GM23338 (cell line): Measurements from ENCODE around the gene SETBP1. TPM values are rescaled to one million over a fixed set of nuclear protein-coding genes. Genes with fewer than 3 reads are reported as not detected.

ENCODE experiments used
- ATAC-seq: fragments of 200-7000 bp; cut with Tn5 transposase; 3 replicates; pipeline ENCODE4 v1.9.1; 2020
- DNase-seq: peaks from one replicate; pipeline ENCODE4 v3.0.0-alpha.2; 2015; ENCODE audit warnings: low spot score
- H2AFZ ChIP-seq: fragments of 200-600 bp; sonication (generic); 2 replicates; pipeline ENCODE4 v1.8.0; 2016; ENCODE audit warnings: antibody characterized with exemption, mild to moderate bottlenecking, moderate library complexity
- H3F3A ChIP-seq: fragments of 200-600 bp; sonication (generic); replicated peaks from 2 replicates; pipeline ENCODE4 v1.8.0; 2017; ENCODE audit warnings: antibody characterized with exemption, mixed run types, low read depth
- H3K27ac ChIP-seq: fragments of 200-600 bp; sonication (generic); 2 replicates; pipeline ENCODE4 v1.6.1; 2016; ENCODE audit warnings: low read depth
- H3K27me3 ChIP-seq: fragments of 200-600 bp; sonication (generic); 2 replicates; pipeline ENCODE4 v1.8.0; 2016; ENCODE audit warnings: mild to moderate bottlenecking, mixed run types, moderate library complexity; ENCODE audit not compliant: insufficient read depth
- H3K36me3 ChIP-seq: fragments of 200-600 bp; sonication (generic); 2 replicates; pipeline ENCODE4 v1.8.0; 2016; ENCODE audit warnings: mild to moderate bottlenecking; ENCODE audit not compliant: insufficient read depth
- H3K4me1 ChIP-seq: fragments of 200-600 bp; sonication (generic); 2 replicates; pipeline ENCODE4 v1.8.0; 2016; ENCODE audit warnings: mild to moderate bottlenecking, moderate library complexity; ENCODE audit not compliant: insufficient read depth
- H3K4me2 ChIP-seq: fragments of 200-600 bp; sonication (generic); 2 replicates; pipeline ENCODE4 v1.7.1; 2017; ENCODE audit warnings: mixed run types
- H3K4me3 ChIP-seq: fragments of 200-600 bp; sonication (generic); 2 replicates; pipeline ENCODE4 v1.6.1; 2016; ENCODE audit warnings: mixed run types
- H3K79me2 ChIP-seq: fragments of 200-600 bp; sonication (generic); replicated peaks from 2 replicates; pipeline ENCODE4 v1.8.0; 2017; ENCODE audit warnings: mild to moderate bottlenecking; ENCODE audit not compliant: insufficient read depth
- H3K9me2 ChIP-seq: fragments of 200-600 bp; sonication (generic); 2 replicates; pipeline ENCODE4 v1.8.0; 2017; ENCODE audit not compliant: insufficient read depth
- H4K20me1 ChIP-seq: fragments of 200-600 bp; sonication (generic); replicated peaks from 2 replicates; pipeline ENCODE4 v1.8.0; 2017; ENCODE audit warnings: mild to moderate bottlenecking; ENCODE audit not compliant: insufficient read depth
- H3K27ac Mint-ChIP-seq: 2 replicates; pipeline ENCODE4 v1.8.0; 2020; ENCODE audit warnings: inconsistent platforms, mild to moderate bottlenecking, moderate library complexity, mixed read lengths
- H3K27me3 Mint-ChIP-seq: 3 replicates; pipeline ENCODE4 v1.8.0; 2022; ENCODE audit warnings: low read depth, mild to moderate bottlenecking, moderate library complexity, mixed read lengths, inconsistent platforms; ENCODE audit not compliant: insufficient read depth, poor library complexity
- H3K36me3 Mint-ChIP-seq: 3 replicates; pipeline ENCODE4 v1.8.0; 2021; ENCODE audit warnings: low read depth, mild to moderate bottlenecking, inconsistent platforms, moderate library complexity, mixed read lengths
- H3K4me1 Mint-ChIP-seq: 3 replicates; pipeline ENCODE4 v1.8.0; 2020; ENCODE audit warnings: mild to moderate bottlenecking, inconsistent platforms, mixed read lengths
- H3K4me3 Mint-ChIP-seq: 3 replicates; pipeline ENCODE4 v1.8.0; 2021; ENCODE audit warnings: moderate library complexity, mild to moderate bottlenecking, inconsistent platforms, mixed read lengths
- H3K9me3 Mint-ChIP-seq: 3 replicates; pipeline ENCODE4 v1.8.0; 2020; ENCODE audit warnings: moderate library complexity, mild to moderate bottlenecking, inconsistent platforms, mixed read lengths
- CTCF ChIP-seq, 2 experiments: fragments of 200-600 bp in 1 of 2; sonication (generic) in 1 of 2; conservative IDR thresholded peaks; 2 replicates each; pipeline versions ENCODE4 v1.5.1 to v1.6.1; 2016 to 2017; ENCODE audit warnings: antibody characterized with exemption in 2 of 2, low read depth in 2 of 2, mild to moderate bottlenecking in 2 of 2, moderate library complexity in 1 of 2
- EZH2 ChIP-seq: fragments of 200-600 bp; sonication (generic); IDR thresholded peaks from one replicate; pipeline ENCODE4 v1.8.0; 2017; ENCODE audit warnings: antibody characterized with exemption, mild to moderate bottlenecking, low read depth; ENCODE audit not compliant: unreplicated experiment
- EZH2phosphoT487 ChIP-seq: fragments of 200-600 bp; sonication (generic); IDR thresholded peaks from one replicate; pipeline ENCODE4 v1.8.1; 2018; ENCODE audit warnings: antibody characterized with exemption; ENCODE audit not compliant: unreplicated experiment
- JUNB ChIP-seq: IDR thresholded peaks from one replicate; pipeline ENCODE4 v1.6.1; 2016; ENCODE audit warnings: antibody characterized with exemption; ENCODE audit not compliant: unreplicated experiment
- NANOG ChIP-seq: IDR thresholded peaks from 2 replicates; pipeline ENCODE4 v1.6.1; 2016; ENCODE audit warnings: antibody characterized with exemption, borderline replicate concordance
- POLR2AphosphoS5 ChIP-seq: IDR thresholded peaks from 2 replicates; pipeline ENCODE4 v1.6.1; 2016; ENCODE audit warnings: antibody characterized with exemption, low read depth
- REST ChIP-seq: IDR thresholded peaks from one replicate; pipeline ENCODE4 v1.6.1; 2018; ENCODE audit warnings: antibody characterized with exemption; ENCODE audit not compliant: unreplicated experiment
- ZNF331 ChIP-seq: fragments of 250-450 bp; sonication (Bioruptor Pico); IDR thresholded peaks from 2 replicates; pipeline ENCODE4 v1.5.0; 2020; ENCODE audit warnings: low read depth, mild to moderate bottlenecking, moderate library complexity
- polyA plus RNA-seq: library from polyadenylated mRNA; unstranded; fragments of >200 nt; fragmentation: Nextera tagmentation; extraction: Ambion mirVana; gene quantifications from 2 replicates; pipeline ENCODE4 v1.2.1, GENCODE V29; 2016
- total RNA-seq: library from RNA; depleted of rRNA; stranded (reverse); fragments of >200 nt; shearing (Covaris generic); gene quantifications from 2 replicates; pipeline ENCODE4 v1.2.3, GENCODE V29; 2014
- TF ChIP-seq, protein P1 (sequence below): IDR thresholded peaks from 2 replicates; pipeline ENCODE4 v1.6.1; 2016; ENCODE audit warnings: antibody characterized with exemption
- TF ChIP-seq, protein P2 (sequence below): fragments of 250-450 bp; sonication (Bioruptor Pico); IDR thresholded peaks from 2 replicates; pipeline ENCODE4 v1.5.0; 2020; ENCODE audit warnings: mild to moderate bottlenecking, moderate library complexity

The SETBP1 gene
- total and polyA plus RNA-seq, 2 experiments from 2014 or later, result 1.6 to 5.5 TPM

- H3K27me3 Mint-ChIP-seq, result peaks cover 4% of the 10 kb centered on the region
- peaks cover 27% of the 10 kb centered on the region for H3K4me1 ChIP-seq
- 0 out of 3 replicates have a peak, but pooled peaks cover 5% of the 10 kb centered on the region for H3K36me3 Mint-ChIP-seq
- TF ChIP-seq NANOG (no peak), EZH2 (no peak), ZNF331 (CRISPR knock-in tag) (no peak), JUNB (no peak), POLR2AphosphoS5 (no peak), CTCF (conservative IDR thresholded peaks at IDR 0.05; ENCODE audit: low read depth in 2 of 2) (no peak), EZH2phosphoT487 (no peak), REST (no peak)
- TF ChIP-seq, protein P1, sequence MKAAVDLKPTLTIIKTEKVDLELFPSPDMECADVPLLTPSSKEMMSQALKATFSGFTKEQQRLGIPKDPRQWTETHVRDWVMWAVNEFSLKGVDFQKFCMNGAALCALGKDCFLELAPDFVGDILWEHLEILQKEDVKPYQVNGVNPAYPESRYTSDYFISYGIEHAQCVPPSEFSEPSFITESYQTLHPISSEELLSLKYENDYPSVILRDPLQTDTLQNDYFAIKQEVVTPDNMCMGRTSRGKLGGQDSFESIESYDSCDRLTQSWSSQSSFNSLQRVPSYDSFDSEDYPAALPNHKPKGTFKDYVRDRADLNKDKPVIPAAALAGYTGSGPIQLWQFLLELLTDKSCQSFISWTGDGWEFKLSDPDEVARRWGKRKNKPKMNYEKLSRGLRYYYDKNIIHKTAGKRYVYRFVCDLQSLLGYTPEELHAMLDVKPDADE, result no peak
- TF ChIP-seq, protein P2, sequence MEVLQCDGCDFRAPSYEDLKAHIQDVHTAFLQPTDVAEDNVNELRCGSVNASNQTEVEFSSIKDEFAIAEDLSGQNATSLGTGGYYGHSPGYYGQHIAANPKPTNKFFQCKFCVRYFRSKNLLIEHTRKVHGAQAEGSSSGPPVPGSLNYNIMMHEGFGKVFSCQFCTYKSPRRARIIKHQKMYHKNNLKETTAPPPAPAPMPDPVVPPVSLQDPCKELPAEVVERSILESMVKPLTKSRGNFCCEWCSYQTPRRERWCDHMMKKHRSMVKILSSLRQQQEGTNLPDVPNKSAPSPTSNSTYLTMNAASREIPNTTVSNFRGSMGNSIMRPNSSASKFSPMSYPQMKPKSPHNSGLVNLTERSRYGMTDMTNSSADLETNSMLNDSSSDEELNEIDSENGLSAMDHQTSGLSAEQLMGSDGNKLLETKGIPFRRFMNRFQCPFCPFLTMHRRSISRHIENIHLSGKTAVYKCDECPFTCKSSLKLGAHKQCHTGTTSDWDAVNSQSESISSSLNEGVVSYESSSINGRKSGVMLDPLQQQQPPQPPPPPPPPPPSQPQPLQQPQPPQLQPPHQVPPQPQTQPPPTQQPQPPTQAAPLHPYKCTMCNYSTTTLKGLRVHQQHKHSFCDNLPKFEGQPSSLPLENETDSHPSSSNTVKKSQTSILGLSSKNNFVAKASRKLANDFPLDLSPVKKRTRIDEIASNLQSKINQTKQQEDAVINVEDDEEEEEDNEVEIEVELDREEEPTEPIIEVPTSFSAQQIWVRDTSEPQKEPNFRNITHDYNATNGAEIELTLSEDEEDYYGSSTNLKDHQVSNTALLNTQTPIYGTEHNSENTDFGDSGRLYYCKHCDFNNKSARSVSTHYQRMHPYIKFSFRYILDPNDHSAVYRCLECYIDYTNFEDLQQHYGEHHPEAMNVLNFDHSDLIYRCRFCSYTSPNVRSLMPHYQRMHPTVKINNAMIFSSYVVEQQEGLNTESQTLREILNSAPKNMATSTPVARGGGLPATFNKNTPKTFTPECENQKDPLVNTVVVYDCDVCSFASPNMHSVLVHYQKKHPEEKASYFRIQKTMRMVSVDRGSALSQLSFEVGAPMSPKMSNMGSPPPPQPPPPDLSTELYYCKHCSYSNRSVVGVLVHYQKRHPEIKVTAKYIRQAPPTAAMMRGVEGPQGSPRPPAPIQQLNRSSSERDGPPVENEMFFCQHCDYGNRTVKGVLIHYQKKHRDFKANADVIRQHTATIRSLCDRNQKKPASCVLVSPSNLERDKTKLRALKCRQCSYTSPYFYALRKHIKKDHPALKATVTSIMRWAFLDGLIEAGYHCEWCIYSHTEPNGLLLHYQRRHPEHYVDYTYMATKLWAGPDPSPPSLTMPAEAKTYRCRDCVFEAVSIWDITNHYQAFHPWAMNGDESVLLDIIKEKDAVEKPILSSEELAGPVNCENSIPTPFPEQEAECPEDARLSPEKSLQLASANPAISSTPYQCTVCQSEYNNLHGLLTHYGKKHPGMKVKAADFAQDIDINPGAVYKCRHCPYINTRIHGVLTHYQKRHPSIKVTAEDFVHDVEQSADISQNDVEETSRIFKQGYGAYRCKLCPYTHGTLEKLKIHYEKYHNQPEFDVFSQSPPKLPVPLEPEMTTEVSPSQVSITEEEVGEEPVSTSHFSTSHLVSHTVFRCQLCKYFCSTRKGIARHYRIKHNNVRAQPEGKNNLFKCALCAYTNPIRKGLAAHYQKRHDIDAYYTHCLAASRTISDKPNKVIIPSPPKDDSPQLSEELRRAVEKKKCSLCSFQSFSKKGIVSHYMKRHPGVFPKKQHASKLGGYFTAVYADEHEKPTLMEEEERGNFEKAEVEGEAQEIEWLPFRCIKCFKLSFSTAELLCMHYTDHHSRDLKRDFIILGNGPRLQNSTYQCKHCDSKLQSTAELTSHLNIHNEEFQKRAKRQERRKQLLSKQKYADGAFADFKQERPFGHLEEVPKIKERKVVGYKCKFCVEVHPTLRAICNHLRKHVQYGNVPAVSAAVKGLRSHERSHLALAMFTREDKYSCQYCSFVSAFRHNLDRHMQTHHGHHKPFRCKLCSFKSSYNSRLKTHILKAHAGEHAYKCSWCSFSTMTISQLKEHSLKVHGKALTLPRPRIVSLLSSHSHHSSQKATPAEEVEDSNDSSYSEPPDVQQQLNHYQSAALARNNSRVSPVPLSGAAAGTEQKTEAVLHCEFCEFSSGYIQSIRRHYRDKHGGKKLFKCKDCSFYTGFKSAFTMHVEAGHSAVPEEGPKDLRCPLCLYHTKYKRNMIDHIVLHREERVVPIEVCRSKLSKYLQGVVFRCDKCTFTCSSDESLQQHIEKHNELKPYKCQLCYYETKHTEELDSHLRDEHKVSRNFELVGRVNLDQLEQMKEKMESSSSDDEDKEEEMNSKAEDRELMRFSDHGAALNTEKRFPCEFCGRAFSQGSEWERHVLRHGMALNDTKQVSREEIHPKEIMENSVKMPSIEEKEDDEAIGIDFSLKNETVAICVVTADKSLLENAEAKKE (CRISPR knock-in tag), result no peak
- no peak overlapping the region for H3K4me3 ChIP-seq
- no peak overlapping the region for H3K27ac Mint-ChIP-seq
- peaks cover 16% of the 10 kb centered on the region; the same call in 1 of the 2 replicates for H3K9me2 ChIP-seq
- ATAC-seq (no peak), DNase-seq (no peak)
- H3K36me3 ChIP-seq, result no peaks in the 10 kb centered on the region
- H3K27me3 ChIP-seq, result no peaks in the 10 kb centered on the region
- H3F3A ChIP-seq, result no peaks in the 10 kb centered on the region
- H4K20me1 ChIP-seq, result no peaks in the 10 kb centered on the region
- no peak overlapping the region for H2AFZ ChIP-seq
- no peaks in the 10 kb centered on the region for H3K79me2 ChIP-seq
- no peak overlapping the region for H3K4me2 ChIP-seq
- no peak overlapping the region for H3K4me3 Mint-ChIP-seq
- H3K9me3 Mint-ChIP-seq, result no peaks in the 10 kb centered on the region
- H3K4me1 Mint-ChIP-seq, result peaks cover 32% of the 10 kb centered on the region
- H3K27ac ChIP-seq, result no peak overlapping the region
Measured at GRCh38 chr18:44844486-44844885, 163.8 kb downstream of the SETBP1 start.
